ENCODE results near the gene ABI3BP.
"Not testable (repeated sequence)": the region's sequence is repeated elsewhere in the genome, so short reads cannot be mapped to it uniquely, and the experiment has no call there.

Gene ABI3BP

GRCh38 chr3:101027286-101027685 is 34.1 kb upstream of the ABI3BP start:
- H3K4me3 ChIP-seq (ENCODE audit: low read length), result no peak overlapping the region
- no peak for DNase-seq (ENCODE audit: low read depth)
- TF ChIP-seq CTCF (IDR thresholded peaks at IDR 0.05; ENCODE audit: insufficient read depth, low read depth, low read length, missing control alignments), result no peak

- DNase-seq (ENCODE audit: low read depth), result no peak
- TF ChIP-seq CTCF (IDR thresholded peaks at IDR 0.05; ENCODE audit: insufficient read depth, low read depth, low read length, missing control alignments), result no peak
- H3K4me3 ChIP-seq (ENCODE audit: low read length), result no peak overlapping the region
These were observed 33.7 kb upstream of the ABI3BP start for GRCh38 chr3:101026881-101027280.

- H3K4me3 ChIP-seq (ENCODE audit: low read length), result no peak overlapping the region
- TF ChIP-seq CTCF (IDR thresholded peaks at IDR 0.05; ENCODE audit: insufficient read depth, low read depth, low read length, missing control alignments), result no peak
- no peak for DNase-seq (ENCODE audit: low read depth)
These were observed 33.0 kb upstream of the ABI3BP start for GRCh38 chr3:101026244-101026643.

- no peak for TF ChIP-seq CTCF (IDR thresholded peaks at IDR 0.05; ENCODE audit: insufficient read depth, low read depth, low read length, missing control alignments)
- H3K4me3 ChIP-seq (ENCODE audit: low read length), result no peak overlapping the region
- DNase-seq (ENCODE audit: low read depth), result no peak
These were observed 27.3 kb upstream of the ABI3BP start for GRCh38 chr3:101020351-101021015.

GRCh38 chr3:101017017-101017416 is 23.8 kb upstream of the ABI3BP start:
- no peak for TF ChIP-seq CTCF (IDR thresholded peaks at IDR 0.05; ENCODE audit: insufficient read depth, low read depth, low read length, missing control alignments)
- H3K4me3 ChIP-seq (ENCODE audit: low read length), result no peak overlapping the region
- DNase-seq (ENCODE audit: low read depth), result peak; percentile 36

GRCh38 chr3:101012312-101012711 is 19.1 kb upstream of the ABI3BP start:
- DNase-seq (ENCODE audit: low read depth), result not testable (repeated sequence)

GRCh38 chr3:101011136-101011535 is 17.9 kb upstream of the ABI3BP start:
- no peak for DNase-seq (ENCODE audit: low read depth)
- no peak overlapping the region for H3K4me3 ChIP-seq (ENCODE audit: low read length)
- no peak for TF ChIP-seq CTCF (IDR thresholded peaks at IDR 0.05; ENCODE audit: insufficient read depth, low read depth, low read length, missing control alignments)

More at GRCh38 chr3:101012312-101012711, 19.1 kb upstream of the ABI3BP start:
- not testable (repeated sequence) for H3K4me3 ChIP-seq (ENCODE audit: low read length)

All from epithelial cell of esophagus (primary cell).